Measurements from ENCODE around the gene ITPRIP.
A peak's percentile ranks its signal among the peaks of the same experiment; 100 is the strongest.

The ITPRIP gene, protein sequence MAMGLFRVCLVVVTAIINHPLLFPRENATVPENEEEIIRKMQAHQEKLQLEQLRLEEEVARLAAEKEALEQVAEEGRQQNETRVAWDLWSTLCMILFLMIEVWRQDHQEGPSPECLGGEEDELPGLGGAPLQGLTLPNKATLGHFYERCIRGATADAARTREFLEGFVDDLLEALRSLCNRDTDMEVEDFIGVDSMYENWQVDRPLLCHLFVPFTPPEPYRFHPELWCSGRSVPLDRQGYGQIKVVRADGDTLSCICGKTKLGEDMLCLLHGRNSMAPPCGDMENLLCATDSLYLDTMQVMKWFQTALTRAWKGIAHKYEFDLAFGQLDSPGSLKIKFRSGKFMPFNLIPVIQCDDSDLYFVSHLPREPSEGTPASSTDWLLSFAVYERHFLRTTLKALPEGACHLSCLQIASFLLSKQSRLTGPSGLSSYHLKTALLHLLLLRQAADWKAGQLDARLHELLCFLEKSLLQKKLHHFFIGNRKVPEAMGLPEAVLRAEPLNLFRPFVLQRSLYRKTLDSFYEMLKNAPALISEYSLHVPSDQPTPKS

DNA sequence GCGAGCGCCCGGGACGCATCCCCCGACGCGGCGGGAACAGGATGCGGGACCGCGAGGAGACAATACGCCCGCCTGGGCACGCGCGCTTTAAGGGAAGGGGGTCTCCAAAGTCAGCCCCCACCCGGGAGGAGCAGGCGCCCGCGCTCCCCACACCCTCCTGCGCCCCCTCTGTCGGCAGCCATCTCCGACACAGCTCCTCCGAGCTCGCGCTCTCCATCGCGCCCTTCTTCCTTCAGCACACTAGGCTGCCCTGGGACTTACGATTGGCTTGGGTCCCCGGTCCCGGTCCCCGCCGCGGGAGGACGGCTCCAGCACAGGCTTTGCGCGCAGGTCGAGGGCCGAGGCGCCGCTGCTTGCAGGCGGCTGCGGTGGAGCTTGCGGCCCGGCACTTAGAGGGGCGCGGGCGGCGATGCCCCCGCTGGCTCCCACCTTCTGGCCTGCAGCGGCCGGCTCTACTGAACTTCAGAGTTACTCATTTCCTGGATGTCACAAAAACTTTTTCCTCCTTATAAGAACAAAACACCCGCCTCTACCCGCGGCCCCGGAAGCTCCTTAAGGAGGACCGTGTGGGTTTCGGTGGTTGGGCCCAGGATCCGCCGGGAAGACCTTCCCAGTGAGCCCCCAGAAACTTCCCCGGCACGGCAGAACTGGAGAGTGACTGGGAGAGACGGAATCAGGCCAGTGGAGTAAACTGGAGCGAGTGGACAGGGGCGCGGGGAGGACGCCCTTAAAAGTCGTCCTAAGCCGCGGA, at the start of gene ITPRIP:
ITPRIP (minus strand) TSS at position 481 of the 751 bp plus-strand sequence. CDS start 22,414 bp downstream, outside the sequence.
- peak; percentile 52 to 68 for DNase-seq (ENCODE audit: extremely low read depth in 1 of 2, low read depth in 1 of 2)

DNA sequence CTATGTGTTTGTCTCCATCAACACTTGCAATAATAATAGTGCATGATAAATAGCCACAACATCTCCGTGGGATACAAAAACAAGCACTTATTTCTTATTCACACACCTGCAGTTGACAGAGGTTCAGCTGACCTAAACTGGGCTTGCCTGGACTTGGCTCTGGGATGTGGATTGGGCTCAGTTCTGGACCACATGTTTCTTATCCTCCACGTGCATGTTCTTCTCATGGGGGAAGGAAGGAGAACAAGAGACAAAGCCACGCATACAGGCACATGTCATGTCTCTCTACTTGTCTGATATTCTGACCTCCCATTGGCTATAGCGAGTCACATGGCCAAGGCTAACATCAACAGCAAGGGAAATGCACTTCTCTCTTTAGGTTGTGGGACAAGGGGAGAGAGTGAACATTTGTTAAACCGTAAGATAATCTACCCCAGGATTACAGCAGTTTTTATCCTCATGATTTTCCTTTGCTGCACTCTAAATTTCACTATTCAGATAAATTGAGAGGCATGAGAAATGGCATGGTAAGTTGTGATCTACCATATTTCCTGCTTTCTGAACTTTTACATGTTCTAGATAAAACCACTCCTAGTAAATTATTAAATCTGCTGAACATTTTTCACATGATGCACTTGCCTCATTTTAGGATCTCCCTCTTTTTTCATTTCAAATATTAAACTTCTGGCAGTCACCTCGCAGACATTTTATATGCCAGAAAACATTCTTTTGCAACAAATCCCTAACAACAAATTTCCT, 49.0 kb upstream of the ITPRIP start:
- no peak for DNase-seq (ENCODE audit: extremely low read depth in 1 of 2, low read depth in 1 of 2)

DNA sequence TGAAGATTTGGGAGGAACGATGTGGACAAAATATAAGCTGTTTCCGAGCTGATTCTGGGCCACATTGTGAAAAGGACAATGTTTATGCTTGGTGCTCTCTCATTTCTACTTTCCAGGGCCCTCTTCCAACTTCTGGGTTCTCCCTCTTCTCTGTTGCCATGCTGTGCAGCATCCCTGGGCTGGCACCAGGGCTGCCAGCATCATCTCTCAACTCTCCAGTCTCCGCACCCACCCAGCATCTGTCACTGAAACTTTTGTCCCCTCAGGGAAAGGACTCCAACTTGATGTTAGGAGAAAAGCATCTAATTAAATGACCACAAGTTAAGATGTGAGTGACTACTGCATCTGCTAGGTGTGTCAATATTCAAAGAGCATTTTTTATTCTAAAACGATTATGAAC, 42.1 kb upstream of the ITPRIP start:
- no peak for DNase-seq (ENCODE audit: extremely low read depth in 1 of 2, low read depth in 1 of 2)

DNA sequence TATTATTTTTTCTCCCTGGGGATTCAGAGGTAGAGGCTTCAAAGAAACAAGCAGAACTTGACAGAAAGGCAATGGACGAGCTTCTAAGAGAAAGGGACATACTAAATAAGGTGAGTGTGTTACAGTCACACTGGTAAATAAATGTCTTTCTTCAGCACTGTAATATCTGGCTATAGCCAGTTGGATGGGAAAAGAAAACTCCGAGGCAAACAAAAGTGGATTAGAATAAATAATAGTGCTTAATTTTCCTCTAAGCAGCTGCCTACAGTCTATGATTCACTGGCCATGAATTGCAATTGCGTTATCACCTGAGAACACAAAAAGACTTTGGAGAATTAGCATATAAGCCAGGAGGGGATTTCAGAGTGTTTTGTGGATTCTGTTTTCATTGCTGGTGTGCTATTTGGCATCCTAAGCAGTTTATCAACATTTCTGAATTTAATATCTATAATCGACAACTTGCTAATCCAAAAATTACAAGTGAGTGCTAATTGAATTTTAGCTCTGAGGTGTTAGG, 38.6 kb upstream of the ITPRIP start:
- no peak for DNase-seq (ENCODE audit: extremely low read depth in 1 of 2, low read depth in 1 of 2)

DNA sequence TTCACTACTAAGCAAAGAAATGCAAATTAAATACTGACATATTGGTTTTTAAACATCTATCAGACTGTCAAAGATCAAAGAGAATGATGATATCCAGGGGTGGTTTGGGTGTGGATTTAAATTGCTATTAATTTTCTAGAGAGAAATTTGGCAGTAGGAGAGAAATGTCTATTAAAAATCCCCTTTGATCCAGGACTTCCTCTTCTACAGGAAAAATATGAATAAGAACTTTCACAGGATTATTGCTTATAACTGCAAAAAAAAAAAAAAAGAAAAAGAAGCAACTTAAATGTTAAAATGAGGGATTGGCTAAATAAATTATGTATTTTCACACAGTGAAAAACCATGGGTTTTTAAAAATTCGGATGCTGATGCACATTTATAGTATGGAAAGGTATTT, 36.3 kb upstream of the ITPRIP start:
- no peak for DNase-seq (ENCODE audit: extremely low read depth in 1 of 2, low read depth in 1 of 2)

DNA sequence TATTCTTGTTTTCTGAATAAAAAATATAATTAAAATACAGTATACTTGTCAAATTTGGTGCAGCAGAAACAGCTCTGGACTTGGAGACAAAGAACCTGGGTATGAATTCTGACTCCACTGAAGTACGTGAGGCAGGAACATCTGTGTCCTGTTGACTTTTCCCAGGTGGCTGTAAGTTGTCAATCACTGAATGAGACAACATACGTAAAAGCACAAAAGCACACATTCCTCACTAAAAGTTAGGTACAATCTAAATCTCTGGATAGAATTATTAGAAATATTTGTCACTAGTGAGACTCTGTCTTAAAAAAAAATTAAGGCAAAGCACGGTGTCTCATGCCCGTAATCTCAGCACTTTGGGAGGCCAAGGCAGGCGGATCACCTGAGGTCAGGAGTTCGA, 33.5 kb upstream of the ITPRIP start:
- DNase-seq (ENCODE audit: extremely low read depth in 1 of 2, low read depth in 1 of 2): no peak

DNA sequence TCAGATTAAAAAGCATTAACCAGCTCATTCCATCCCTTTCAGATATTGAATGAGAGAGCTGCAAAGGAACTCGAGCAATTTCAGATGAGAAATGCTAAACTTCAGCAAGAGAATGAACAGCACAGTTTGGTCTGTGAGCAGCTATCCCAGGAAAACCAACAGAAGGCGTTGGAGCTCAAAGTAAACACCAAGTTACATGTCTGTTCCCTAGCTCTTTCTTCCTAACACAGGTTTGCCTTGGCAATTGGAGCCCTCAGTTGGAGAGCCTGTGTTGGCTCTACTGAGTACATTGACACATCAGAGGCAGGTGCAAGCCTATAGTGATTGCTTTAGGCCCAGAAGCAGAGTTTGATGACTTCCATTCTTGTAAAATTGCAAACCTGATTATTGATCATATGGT, 30.1 kb upstream of the ITPRIP start:
- DNase-seq (ENCODE audit: extremely low read depth in 1 of 2, low read depth in 1 of 2): no peak

DNA sequence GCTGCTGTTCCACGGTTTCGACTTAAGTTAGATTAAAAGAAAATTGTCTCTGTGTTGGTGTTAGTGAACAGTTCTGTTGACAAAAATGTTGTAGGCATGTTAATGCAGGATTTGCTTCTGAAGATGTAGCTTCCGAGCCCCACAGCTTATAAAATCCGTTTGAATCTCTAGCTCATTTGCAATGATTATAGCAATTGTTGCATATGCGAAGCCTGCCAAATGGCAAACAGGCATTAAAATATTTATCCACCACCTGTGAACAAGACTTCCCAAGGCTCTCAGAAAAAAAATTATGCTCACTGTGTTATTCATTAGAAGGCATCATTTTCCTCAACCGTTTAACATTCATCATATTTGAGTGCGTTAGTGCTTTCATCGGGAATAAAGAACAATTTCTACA, 29.6 kb upstream of the ITPRIP start:
- no peak for DNase-seq (ENCODE audit: extremely low read depth in 1 of 2, low read depth in 1 of 2)

DNA sequence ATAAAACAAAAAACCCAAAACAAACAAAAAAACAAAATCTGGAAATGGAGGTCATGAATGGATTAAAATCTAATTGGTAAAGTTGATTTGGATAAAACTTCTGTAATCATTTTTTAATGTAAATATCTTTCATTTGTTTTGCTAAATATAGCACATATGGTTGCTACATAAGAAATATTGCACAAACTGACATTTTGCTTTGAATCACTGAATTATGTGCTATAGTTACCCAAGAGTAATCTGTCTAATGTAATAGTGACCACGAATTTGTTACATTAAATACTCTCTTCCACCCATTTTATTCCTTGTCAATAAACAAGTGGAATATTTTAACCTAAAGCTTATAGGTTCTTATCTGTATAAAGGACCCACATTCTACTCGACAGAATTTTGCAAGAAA, 21.5 kb upstream of the ITPRIP start:
- no peak for DNase-seq (ENCODE audit: extremely low read depth in 1 of 2, low read depth in 1 of 2)

DNA sequence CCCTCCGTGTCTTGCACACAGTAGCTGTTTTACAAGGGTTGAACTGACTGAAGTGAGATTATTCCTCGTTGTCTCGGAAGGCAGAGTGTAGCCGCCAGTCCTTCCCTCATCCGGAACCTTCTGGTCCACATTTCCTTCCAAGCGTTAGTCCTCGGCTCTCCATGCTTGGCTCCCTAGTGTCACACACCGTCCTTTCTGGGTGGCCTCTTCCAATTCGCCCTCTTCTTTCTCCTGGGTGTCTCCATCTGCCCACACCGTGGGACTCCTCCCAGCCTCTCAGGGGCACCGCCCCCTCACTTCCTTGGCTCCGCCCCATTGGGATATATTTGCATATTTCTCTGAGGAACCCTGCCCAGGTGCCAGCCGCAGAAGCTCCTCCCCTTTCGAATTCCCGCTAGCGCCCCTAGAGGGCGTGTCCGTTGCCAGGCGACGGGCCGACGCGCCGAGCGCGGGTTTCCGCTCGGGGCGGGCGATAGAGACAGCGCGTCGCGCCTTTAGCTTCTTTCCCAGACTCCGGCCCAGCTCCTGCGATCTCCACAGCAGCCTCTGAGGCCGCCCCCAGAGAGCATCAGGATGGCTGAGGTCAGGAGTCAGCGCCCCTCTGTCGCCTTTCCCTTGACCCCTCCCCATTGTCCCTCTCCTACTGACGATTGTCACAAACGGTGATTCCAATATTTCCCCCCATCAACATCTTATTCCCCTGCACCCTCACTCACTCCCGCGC, 15.2 kb upstream of the ITPRIP start, which contains the start of gene CFAP58:
CFAP58 (plus strand) TSS at position 509 of the 724 bp plus-strand sequence; CDS start at position 574, 65 bp downstream.
- peak; percentile 62 to 81 for DNase-seq (ENCODE audit: extremely low read depth in 1 of 2, low read depth in 1 of 2)

DNA sequence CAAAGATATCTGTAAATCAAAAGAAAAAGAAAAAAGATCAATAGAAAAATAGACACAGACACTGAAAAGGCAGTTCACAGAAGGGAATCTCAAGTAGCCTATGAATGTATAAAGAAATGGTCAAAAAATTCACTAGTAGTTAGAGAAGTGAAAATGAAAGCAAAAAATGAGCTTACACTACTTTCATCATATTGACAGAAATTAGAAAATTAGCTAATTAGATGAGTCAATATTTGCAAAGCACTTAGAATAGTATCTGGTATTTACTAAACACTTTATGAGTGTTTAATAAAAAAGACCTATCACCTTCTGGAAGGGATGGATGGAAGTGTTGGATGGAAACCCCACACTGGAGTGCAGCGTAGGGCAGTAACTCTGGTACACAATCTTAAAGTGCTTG, 13.7 kb upstream of the ITPRIP start:
- no peak for DNase-seq (ENCODE audit: extremely low read depth in 1 of 2, low read depth in 1 of 2)

DNA sequence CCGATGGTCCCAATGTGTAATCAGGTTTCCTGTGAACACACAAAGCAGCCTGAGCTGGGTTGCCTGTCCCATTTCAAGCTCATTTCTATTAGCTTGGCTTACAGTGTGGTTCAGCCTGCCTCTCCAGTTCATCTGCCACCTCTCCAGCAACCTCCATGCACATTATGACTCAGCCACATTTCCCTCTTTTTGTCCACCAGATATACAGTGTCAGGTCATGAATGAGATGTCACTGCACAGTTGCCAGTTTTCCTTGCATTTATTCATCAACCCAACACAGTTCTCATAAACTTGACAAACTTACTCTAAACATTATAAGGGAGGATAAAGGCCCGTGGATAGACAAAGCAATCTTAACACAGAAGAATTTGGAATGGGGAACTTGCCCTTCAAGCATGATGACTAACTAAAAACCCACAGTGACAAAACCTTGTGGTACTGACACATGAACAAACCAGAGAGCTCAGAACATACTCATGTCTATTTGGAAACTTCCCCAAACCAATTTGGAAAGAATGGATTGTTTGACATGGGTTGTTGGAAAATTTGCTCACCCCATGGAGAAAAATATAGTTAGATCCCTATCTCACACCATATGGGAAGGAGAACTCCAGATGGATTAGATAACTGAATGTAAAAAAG, 12.9 kb upstream of the ITPRIP start:
- no peak for DNase-seq (ENCODE audit: extremely low read depth in 1 of 2, low read depth in 1 of 2)

DNA sequence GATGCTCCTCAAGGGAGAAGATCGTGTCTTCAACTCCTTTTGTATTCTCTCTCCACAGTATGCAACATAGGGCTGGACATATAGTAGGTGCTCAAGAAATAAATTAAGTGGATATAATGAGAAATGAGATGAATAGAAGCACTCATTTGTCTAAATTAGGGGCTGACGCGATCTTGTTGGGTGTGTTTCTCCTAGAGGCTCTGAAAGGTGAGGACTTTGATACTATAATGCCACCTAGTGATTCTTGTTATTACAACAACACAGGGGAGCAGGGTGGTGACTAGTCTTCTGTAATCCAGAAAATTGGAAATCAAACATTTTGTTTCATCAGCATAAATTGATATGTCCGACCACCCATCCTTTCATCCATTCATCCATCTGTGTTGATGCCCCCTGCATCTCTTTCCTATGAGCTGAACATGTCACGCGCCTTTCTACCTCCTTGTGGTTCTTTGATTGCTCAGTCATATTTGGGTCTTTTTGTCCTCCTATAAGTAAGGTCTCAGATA, 11.9 kb upstream of the ITPRIP start:
- DNase-seq (ENCODE audit: extremely low read depth in 1 of 2, low read depth in 1 of 2): no peak

DNA sequence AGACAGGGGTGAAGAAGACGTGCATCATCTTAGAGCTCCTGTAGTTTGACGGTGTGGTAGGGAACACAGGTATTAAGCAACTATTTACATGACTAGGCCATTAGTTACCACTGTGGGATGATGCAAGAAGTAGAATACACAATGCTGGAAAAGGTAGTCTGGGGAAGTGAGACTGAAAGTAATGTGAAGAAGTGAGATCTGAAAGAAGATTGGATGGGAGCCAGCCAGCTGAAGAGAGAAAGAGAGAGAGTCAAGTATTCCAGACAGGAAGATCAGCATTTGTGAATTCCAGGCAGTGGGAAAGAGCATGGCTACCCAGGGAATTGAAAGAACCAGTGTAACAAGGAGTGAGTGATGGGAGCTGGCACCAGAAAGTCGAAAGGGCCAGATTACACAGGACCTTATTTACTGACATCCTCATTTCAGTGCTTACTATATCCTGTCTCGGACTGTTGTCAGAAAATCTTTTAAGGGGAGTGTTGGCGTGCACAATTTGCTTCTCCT, 11.4 kb upstream of the ITPRIP start:
- DNase-seq (ENCODE audit: extremely low read depth in 1 of 2, low read depth in 1 of 2): no peak

DNA sequence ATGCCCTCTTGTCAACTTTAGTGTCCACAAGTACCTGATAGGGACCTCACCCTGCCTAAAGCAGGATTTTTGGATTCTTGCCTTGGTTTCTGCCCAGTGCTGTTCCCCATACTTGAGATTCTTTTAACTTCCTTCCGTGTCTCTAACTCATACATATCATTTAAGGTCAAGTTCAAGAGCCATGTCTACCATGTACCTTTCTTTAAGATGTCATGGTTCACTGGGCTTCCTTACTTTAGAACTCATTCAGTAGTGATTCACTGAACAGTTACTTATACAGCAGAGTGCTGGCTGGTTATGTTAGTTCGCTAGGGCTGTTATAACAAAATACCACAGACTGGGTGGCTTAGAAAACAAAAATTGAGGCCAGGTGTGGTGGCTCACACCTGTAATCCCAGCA, 10.3 kb upstream of the ITPRIP start:
- no peak for DNase-seq (ENCODE audit: extremely low read depth in 1 of 2, low read depth in 1 of 2)

DNA sequence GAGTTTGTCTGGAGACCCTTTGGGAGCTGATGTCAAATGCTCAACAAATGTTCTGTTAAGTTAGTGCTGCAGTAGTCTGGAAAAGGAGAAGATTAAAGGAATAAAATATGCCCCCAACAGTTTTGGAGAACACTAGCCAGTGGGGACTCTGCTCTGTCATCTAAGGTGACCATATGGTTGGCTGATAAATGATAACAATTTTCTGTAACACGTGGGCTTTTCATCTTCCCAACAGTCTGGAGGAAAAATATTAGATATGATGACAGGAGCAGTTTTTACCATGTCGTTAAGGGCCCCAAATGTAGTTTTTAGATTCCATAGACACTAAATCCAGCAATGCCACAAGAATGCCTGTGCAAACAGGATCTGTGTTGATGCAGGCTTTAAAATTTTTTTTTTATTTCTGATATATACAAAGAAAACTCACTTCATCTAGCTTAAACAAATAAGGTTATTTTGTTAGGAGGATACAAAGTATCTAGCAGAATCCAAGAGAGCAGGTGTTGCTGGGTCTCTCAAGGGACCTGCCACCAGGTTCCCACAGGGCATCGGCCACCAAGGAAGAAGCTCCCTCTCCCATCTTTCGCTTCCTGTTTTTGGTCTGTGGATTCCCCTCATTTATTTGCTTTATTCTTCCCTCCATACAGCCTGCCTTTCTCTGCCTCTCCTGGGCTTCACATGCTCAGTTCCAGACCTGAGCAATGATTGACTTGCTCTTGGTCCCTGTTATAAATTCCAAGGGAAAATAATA, 9.2 kb upstream of the ITPRIP start:
- DNase-seq (ENCODE audit: extremely low read depth in 1 of 2, low read depth in 1 of 2): no peak

DNA sequence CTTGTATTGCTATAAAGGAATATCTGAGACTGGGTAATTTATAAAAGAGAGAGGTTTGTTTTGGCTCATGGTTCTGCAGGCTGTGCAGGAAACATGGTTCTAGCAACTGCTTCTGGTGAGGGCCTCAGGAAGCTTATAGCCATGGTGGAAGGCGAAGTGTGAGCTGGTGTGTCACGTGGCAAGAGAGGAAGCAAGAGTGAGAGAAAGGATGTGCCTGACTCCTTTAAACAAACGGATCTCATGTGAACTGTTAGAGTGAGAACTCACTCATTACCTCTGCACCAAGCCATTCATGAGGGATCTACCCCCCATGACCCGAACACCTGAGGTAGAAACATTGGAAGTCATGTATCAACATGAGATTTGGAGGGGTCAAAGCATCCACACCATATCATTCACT, 7.7 kb upstream of the ITPRIP start:
- DNase-seq (ENCODE audit: extremely low read depth in 1 of 2, low read depth in 1 of 2): no peak

DNA sequence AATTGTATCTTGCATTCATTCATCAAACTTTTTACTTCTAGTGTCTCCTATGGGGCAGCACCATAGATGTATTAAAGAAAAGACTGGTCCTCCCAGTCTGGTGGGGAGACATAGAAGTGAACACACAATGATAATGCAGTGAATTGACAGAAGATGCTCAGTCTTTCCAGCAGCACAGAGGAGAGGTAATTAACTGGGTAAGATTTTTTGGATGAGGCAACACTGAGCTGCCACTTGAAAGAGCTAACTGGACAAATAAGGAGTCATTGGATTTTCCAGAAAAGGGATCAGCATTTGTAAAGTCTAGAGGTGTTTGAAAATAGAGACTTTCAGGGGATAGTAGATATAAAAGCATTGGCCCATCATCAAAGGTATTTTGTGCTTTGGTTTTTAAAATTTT, 7.2 kb upstream of the ITPRIP start:
- no peak for DNase-seq (ENCODE audit: extremely low read depth in 1 of 2, low read depth in 1 of 2)

DNA sequence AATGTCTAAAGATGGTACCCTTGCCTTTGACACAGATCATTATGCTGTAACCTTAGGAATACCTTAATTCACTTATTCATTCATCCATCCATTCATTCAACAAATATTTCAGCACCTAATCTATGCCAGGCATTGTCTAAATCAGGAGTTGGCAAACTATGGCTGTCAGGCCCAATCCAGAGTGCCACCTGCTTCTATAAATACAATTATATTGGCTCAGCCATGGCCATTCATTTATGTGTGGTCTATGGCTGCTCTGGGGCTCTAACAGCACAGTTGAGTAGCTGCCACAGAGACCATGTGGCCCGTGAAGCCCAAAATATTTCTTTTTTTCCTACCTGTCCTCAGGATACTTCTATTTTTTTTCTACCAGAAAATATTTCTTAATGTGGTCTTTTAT, 6.0 kb upstream of the ITPRIP start:
- no peak for DNase-seq (ENCODE audit: extremely low read depth in 1 of 2, low read depth in 1 of 2)

Data from stimulated activated CD8-positive, alpha-beta memory T cell treated with anti-CD3 and anti-CD28 coated beads, Interleukin-7, amount 100 ng/mL, for 48 hours (primary cell).